ENCODE results near the gene ILDR1.

Gene ILDR1

DNA sequence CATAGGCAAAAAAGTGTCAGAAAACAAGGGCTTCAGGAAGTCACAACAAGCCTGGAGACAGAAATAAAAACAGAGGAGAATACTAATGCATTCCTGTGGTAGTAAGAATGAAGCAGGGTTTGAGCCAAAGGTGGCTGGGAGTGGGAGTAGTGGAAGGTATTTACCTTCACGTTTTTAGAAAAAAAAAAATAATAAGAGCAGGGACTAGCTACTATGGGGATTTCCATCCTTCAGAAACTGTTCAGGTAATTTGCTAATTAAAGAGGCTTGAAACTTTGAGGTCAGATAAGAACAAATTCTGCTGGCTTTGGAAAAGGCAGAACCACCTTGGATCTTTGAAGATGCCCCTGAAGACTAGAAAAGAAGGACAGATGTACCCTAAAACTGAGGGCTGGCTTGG, 18.4 kb downstream of the ILDR1 start:
- H3K36me3 ChIP-seq (ENCODE audit: control insufficient read depth, low read length): no peaks in the 10 kb centered on the region; the same call in 1 of the 2 replicates
- peak overlapping the region; percentile 68 for H3K4me3 ChIP-seq (ENCODE audit: low read length)
- no peaks in the 10 kb centered on the region for H4K20me1 ChIP-seq (ENCODE audit: control insufficient read depth, insufficient read depth, low read depth, low read length)
- no peaks in the 10 kb centered on the region for H3K9me2 ChIP-seq (replicated peaks; ENCODE audit: control insufficient read depth, low read length)
- H3K27me3 ChIP-seq (ENCODE audit: control insufficient read depth, low read length): no peaks in the 10 kb centered on the region
- peak overlapping the region; percentile 81 for H3K4me2 ChIP-seq (ENCODE audit: low read length)
- peaks cover 5% of the 10 kb centered on the region; the same call in 1 of the 2 replicates for H3F3A ChIP-seq (ENCODE audit: control insufficient read depth, insufficient read depth)
- H3K4me1 ChIP-seq (ENCODE audit: control insufficient read depth, low read length): peaks cover 68% of the 10 kb centered on the region
- H3K79me2 ChIP-seq (ENCODE audit: control insufficient read depth, low read length): no peaks in the 10 kb centered on the region
- no peaks in the 10 kb centered on the region for H3K9me3 ChIP-seq (ENCODE audit: control insufficient read depth, insufficient read depth, low read length)
- no peak for TF ChIP-seq EZH2phosphoT487 (IDR thresholded peaks at IDR 0.05; ENCODE audit: borderline replicate concordance, low read length)
- no peak for TF ChIP-seq CTCF (IDR thresholded peaks at IDR 0.05; ENCODE audit: low read depth, low read length, poor library complexity, severe bottlenecking)
- peak overlapping the region; percentile 69 for H3K27ac ChIP-seq (ENCODE audit: low read depth, low read length)

- Histone ChIP-seq H3F3A (ENCODE audit: control insufficient read depth, insufficient read depth) (peaks cover 7% of the 10 kb centered on the region; the same call in 1 of the 2 replicates), H3K4me2 (ENCODE audit: low read length) (peak overlapping the region; percentile 81), H3K4me1 (ENCODE audit: control insufficient read depth, low read length) (peaks cover 73% of the 10 kb centered on the region)
Observed at GRCh38 chr3:122003112-122003511, 18.9 kb downstream of the ILDR1 start.

GRCh38 chr3:122002611-122003010, 19.4 kb downstream of the ILDR1 start:
- peaks cover 78% of the 10 kb centered on the region for H3K4me1 ChIP-seq (ENCODE audit: control insufficient read depth, low read length)
- peak overlapping the region; percentile 69 for H3K27ac ChIP-seq (ENCODE audit: low read depth, low read length)
- no peaks in the 10 kb centered on the region for H4K20me1 ChIP-seq (ENCODE audit: control insufficient read depth, insufficient read depth, low read depth, low read length)
- peak overlapping the region; percentile 68 for H3K4me3 ChIP-seq (ENCODE audit: low read length)
- no peaks in the 10 kb centered on the region; the same call in 1 of the 2 replicates for H3K36me3 ChIP-seq (ENCODE audit: control insufficient read depth, low read length)
- no peaks in the 10 kb centered on the region for H3K9me3 ChIP-seq (ENCODE audit: control insufficient read depth, insufficient read depth, low read length)
- TF ChIP-seq CTCF (IDR thresholded peaks at IDR 0.05; ENCODE audit: low read depth, low read length, poor library complexity, severe bottlenecking) (no peak), EZH2phosphoT487 (IDR thresholded peaks at IDR 0.05; ENCODE audit: borderline replicate concordance, low read length) (no peak)
- peaks cover 7% of the 10 kb centered on the region; the same call in 1 of the 2 replicates for H3F3A ChIP-seq (ENCODE audit: control insufficient read depth, insufficient read depth)
- no peaks in the 10 kb centered on the region for H3K79me2 ChIP-seq (ENCODE audit: control insufficient read depth, low read length)
- no peaks in the 10 kb centered on the region for H3K27me3 ChIP-seq (ENCODE audit: control insufficient read depth, low read length)
- peak overlapping the region; percentile 81 for H3K4me2 ChIP-seq (ENCODE audit: low read length)
- no peaks in the 10 kb centered on the region for H3K9me2 ChIP-seq (replicated peaks; ENCODE audit: control insufficient read depth, low read length)

More at GRCh38 chr3:122003112-122003511, 18.9 kb downstream of the ILDR1 start:
- H4K20me1 ChIP-seq (ENCODE audit: control insufficient read depth, insufficient read depth, low read depth, low read length): no peaks in the 10 kb centered on the region
- peak overlapping the region; percentile 68 for H3K4me3 ChIP-seq (ENCODE audit: low read length)
- no peaks in the 10 kb centered on the region; the same call in 1 of the 2 replicates for H3K36me3 ChIP-seq (ENCODE audit: control insufficient read depth, low read length)
- TF ChIP-seq CTCF (IDR thresholded peaks at IDR 0.05; ENCODE audit: low read depth, low read length, poor library complexity, severe bottlenecking) (no peak), EZH2phosphoT487 (IDR thresholded peaks at IDR 0.05; ENCODE audit: borderline replicate concordance, low read length) (no peak)
- no peaks in the 10 kb centered on the region for H3K27me3 ChIP-seq (ENCODE audit: control insufficient read depth, low read length)
- peak overlapping the region; percentile 69 for H3K27ac ChIP-seq (ENCODE audit: low read depth, low read length)
- no peaks in the 10 kb centered on the region for H3K9me3 ChIP-seq (ENCODE audit: control insufficient read depth, insufficient read depth, low read length)
- H3K79me2 ChIP-seq (ENCODE audit: control insufficient read depth, low read length): no peaks in the 10 kb centered on the region
- no peaks in the 10 kb centered on the region for H3K9me2 ChIP-seq (replicated peaks; ENCODE audit: control insufficient read depth, low read length)

Measured in DOHH2 (cell line).